ENCODE measurements around the gene ATXN1. TPM values are rescaled to one million over a fixed set of nuclear protein-coding genes. Genes with fewer than 3 reads are reported as not detected.

Gene ATXN1
- total and polyA plus RNA-seq, 2 of the 13 experiments (the other 11 are each of a cell fraction or from before 2014, with no cell fraction given) = 20.7 to 39.5 TPM

- TF ChIP-seq SOX13 (IDR thresholded peaks at IDR 0.05) (no peak), SOX13 (CRISPR knock-in tag; conservative IDR thresholded peaks at IDR 0.05 in 1 of 2, IDR thresholded peaks at IDR 0.05 in 1 of 2) (peak in 1 of 2 experiments; percentile 72; a peak in 2 of 4 replicates), NR3C1 (CRISPR knock-in tag; IDR thresholded peaks at IDR 0.05) (no peak), MYPOP (CRISPR knock-in tag; IDR thresholded peaks at IDR 0.05) (no peak), FOXA3 (CRISPR knock-in tag; IDR thresholded peaks at IDR 0.05) (peak; percentile 54), NONO (IDR thresholded peaks at IDR 0.05) (no peak), NONO (CRISPR knock-in tag; conservative IDR thresholded peaks at IDR 0.05) (peak; percentile 78), DRAP1 (CRISPR knock-in tag; IDR thresholded peaks at IDR 0.05) (peak; percentile 40; the same call in 1 of the 2 replicates), SRY (CRISPR knock-in tag; IDR thresholded peaks at IDR 0.05) (no peak), ZNF414 (CRISPR knock-in tag; IDR thresholded peaks at IDR 0.05) (no peak), HMG20A (CRISPR knock-in tag; IDR thresholded peaks at IDR 0.05; ENCODE audit: borderline replicate concordance) (no peak; the same call in 1 of the 2 replicates), HNRNPLL (IDR thresholded peaks at IDR 0.05; ENCODE audit: low read depth, low read length, poor library complexity, severe bottlenecking) (peak; percentile 88), ZNF253 (CRISPR knock-in tag; IDR thresholded peaks at IDR 0.05; ENCODE audit: borderline replicate concordance) (no peak), KAT8 (CRISPR knock-in tag; IDR thresholded peaks at IDR 0.05) (0 out of 2 replicates have a peak, but pooled peaks have one; percentile 48), HNF1B (CRISPR knock-in tag; IDR thresholded peaks at IDR 0.05) (peak; percentile 78; the same call in 1 of the 2 replicates), ZNF790 (CRISPR knock-in tag; IDR thresholded peaks at IDR 0.05; ENCODE audit: borderline replicate concordance) (no peak), ARID2 (CRISPR knock-in tag; IDR thresholded peaks at IDR 0.05; ENCODE audit: borderline replicate concordance) (peak; percentile 63), SIX1 (CRISPR knock-in tag; IDR thresholded peaks at IDR 0.05; ENCODE audit: borderline replicate concordance) (0 out of 2 replicates have a peak, but pooled peaks have one; percentile 18), ZNF503 (CRISPR knock-in tag; IDR thresholded peaks at IDR 0.05) (no peak), TSC22D2 (CRISPR knock-in tag; IDR thresholded peaks at IDR 0.05; ENCODE audit: borderline replicate concordance) (no peak; the same call in 1 of the 2 replicates), SNRNP70 (IDR thresholded peaks at IDR 0.05; ENCODE audit: low read depth, low read length) (peak; percentile 40; the same call in 1 of the 2 replicates), MTA1 (CRISPR knock-in tag; IDR thresholded peaks at IDR 0.05; ENCODE audit: borderline replicate concordance) (peak; percentile 84; the same call in 1 of the 2 replicates)
Observed at GRCh38 chr6:16759646-16760515, 1.4 kb downstream of the ATXN1 start (continued).
